ENCODE measurements around the gene ERC1. TPM values are rescaled to one million over a fixed set of nuclear protein-coding genes. Genes with fewer than 3 reads are reported as not detected.

ERC1 gene
- total RNA-seq, 1 experiment from 2014 or later = 11.9 TPM

DNA sequence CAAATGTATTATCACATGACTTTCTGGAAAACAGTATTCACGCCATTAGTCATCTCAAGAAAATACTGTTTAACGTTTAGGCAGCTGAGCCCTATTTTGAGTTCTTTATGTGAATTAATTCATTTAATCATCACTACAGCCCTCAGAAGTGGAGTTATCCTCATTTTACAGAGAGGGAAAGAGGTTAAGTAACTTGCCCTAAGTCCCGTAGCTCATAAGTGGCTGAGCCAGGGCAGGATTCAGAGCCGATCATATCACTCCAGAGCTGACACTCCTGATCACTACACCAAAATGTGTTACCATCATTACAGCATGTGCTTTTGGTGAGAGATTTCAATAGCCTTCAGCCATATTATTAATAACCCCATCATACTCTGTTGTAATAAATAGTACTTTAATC is 392.7 kb downstream of the ERC1 start:
- DNase-seq (ENCODE audit: low read depth) = no peak

DNA sequence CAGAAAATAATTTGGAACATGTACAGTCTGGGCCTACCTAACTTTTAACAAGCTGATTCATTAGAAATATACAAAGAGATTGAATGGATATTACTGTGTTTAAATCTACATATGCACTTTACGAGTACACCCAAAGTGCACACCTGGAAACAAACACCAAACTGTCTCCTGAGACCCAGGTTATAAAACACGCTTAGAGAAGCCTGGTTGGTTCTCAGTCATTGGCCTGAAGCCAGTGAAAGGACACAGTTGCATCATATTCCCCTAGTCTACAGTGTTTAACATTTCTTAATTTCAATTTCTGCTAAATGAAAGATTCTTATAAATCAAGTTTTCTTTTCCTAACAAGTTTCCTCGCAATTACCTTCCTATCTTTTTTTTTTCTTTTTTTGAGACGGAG is 393.9 kb downstream of the ERC1 start:
- no peak for DNase-seq (ENCODE audit: low read depth)

DNA sequence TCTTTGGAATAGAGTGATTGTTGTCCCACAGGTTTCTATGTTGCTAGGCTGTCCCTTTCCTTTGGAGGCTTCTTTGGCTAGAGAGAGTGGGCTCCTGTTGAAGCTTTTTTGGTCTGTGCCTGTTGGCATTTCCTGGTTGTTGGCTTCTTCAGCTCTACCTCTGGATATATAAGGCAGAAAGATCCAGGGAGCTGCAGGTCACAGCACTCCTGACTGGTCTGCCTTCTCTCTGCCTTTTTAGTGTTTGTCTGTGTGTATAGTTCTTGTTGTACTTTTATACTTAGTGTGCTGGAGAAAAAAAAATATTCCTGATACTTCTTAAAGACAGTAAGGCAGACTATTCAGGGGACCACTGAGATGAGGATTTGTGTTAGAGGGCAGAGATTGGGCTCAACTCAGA is 400.7 kb downstream of the ERC1 start:
- peak; percentile 16 for DNase-seq (ENCODE audit: low read depth)

DNA sequence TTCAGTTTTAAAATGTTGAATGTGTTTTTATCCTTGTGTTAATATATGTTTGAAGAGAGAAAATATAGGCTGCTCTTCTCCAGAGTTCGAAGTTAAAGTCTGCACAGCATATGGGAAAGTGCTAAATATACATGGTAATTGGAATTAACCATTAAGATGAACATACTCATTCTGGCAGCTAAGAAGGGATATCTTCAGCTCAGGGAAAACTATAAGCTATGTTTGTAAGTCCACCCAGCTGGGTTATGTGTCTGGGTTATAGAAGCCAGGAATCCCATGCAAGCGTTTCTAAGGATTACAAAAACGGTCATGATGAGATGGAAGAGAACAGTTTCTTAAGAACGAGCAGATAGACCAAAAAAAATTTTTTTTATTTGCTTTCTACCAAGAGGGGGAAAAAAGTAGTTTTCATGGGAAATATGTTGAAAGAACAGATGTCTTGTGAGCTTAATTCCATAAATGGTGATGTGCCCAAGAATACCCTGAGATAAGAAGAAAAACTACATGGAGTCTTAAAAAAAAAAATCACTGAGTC is 404.5 kb downstream of the ERC1 start:
- no peak for DNase-seq (ENCODE audit: low read depth)

DNA sequence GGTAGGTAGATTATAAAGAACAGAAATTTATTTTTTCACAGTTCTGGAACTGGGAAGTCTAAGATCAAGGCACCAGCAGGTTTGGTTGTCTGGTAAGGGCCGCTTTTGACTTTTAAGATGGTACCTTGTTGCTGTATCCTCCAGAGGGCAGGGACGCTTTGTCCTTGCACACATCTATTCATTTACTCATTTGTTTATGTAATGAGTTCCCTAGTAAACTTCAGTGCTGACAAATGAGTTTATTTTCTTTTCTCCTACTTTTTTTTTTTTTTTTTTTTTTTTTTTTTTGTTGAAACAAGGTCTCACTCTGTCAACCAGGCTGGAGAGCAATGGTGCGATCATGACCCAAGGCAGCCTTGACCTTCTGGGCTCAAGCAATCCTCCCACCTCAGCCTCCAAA is 407.6 kb downstream of the ERC1 start:
- DNase-seq (ENCODE audit: low read depth) = peak; percentile 76

DNA sequence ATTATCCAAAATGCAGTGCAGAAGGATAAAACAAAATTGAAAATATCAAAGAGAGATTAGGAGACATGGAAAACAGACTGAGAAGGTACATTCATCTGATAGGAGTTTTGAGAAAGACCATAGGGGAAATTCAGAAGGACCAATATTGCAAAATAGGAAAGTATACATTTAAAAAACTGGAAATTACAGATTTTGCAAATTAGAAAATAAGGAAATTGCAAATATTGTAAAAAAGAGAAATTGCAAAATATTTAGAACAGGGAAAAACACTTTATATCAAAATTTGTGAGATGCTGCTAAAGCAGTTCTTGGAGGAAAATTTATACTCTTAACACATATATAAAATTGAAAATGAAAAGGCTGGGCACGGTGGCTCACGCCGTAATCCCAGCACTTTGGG is 410.9 kb downstream of the ERC1 start:
- no peak for DNase-seq (ENCODE audit: low read depth)

DNA sequence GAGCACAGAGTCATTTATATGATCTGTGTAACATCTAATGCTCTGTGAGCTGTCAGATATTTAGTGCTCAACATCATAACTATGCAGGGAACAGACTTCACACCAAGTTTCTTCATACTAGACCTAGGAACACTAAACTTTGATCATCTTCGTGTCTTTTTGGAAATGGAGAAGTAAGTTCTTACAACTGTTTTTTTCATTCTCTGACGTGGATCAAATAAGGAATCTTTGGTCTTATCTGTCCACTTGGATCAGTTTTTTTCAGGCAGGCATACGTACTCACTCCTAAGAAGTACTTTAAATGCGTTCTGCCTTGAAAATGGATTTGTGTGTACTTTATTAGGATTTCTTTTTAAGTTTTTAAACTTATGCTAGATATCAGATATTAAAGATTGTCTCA is 412.4 kb downstream of the ERC1 start:
- no peak for DNase-seq (ENCODE audit: low read depth)

DNA sequence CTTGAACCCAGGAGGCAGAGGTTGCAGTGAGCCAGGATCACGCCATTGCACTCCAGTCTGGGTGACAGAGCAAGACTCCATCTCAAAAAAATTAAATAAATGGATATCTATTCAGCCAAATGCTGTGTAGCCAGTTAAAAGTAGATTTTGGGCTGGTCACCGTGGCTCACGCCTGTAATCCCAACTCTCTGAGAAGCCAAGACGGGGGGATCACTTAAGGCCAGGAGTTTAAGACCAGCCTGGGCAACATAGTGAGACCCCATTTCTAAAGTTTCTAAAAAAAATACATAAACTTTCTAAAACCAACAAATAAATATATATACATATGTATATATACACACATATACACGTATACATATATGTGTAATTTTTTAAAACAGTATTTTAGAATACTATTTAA is 414.6 kb downstream of the ERC1 start:
- DNase-seq (ENCODE audit: low read depth) = no peak

DNA sequence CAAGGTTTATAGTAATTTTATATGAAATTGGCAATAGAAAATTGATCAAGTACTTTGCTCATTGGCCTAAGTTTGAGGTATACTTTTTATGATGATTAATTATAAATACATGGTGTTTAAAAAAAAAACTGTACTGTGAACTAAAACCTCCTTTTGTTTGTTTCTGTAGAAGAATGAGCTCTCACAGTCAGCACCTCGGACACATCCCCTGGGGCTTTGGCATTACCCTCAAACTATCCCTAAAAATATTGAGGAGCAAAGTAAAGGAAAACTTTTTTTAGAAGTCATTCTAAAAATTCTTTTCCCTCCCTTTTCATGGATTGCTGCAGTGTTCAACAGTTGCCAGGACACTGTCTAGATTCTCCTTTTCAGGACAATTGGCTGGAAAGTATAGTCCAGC is 419.8 kb downstream of the ERC1 start:
- DNase-seq (ENCODE audit: low read depth) = no peak

DNA sequence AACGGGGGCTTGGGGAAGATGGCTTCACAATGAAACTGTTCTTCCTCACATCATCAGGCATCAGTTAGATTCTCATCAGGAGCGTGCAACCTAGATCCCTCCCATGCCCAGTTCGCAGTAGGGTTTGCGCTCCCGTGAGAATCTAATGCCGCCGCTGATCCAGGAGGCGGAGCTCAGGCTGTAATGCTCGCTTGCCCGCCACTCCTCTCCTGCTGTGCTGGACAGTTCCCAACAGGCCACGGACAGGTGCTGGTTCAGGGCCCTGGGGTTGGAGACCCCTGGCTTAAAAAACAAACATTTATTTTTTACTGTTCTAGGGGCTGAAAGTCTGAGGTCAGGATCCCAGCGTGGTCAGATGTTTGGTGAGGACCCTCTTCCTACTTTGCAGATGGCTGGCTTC is 422.9 kb downstream of the ERC1 start:
- DNase-seq (ENCODE audit: low read depth) = no peak

DNA sequence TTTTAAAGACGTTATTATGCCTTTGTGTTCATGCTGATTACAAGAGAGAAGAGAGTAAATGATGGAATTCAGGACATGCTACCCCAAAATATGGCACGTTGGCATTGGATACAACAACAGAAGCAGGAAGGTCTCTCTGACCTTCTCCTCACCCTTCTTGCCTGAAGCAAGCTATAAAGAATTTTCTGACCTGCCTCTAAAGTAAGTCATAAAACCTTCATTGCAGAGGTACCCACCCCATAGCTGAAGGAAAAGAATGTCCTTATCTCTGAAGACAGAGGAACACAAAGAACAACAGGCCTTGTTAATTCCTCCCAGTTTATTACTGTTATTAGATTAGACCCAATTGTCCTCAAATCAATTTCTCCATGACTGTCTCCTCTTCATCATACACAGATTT is 427.1 kb downstream of the ERC1 start:
- DNase-seq (ENCODE audit: low read depth) = peak; percentile 50

DNA sequence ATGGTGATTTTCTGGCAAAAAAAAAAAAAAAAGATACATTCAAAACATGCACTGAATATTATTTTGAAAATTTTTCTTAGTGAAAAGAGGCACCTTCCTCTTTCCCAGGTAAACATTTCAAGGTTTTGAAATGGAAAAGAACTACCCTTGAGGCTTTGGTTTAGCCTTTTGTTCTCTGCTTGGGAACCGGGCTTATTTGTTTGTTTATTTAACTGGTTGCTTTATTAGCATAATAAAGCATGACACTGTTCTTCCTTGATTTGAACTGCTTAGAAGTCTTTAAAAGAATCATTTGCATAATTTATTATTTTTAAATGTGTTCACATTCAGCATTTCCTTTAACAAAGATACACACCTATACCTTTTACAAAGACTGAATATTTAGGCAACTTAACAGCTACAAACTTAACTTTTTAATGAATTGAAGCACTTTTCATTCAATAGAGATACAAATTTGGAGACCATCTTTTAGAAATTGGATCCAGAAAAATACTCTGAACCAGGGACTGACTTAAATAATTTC is 428.9 kb downstream of the ERC1 start:
- no peak for DNase-seq (ENCODE audit: low read depth)

DNA sequence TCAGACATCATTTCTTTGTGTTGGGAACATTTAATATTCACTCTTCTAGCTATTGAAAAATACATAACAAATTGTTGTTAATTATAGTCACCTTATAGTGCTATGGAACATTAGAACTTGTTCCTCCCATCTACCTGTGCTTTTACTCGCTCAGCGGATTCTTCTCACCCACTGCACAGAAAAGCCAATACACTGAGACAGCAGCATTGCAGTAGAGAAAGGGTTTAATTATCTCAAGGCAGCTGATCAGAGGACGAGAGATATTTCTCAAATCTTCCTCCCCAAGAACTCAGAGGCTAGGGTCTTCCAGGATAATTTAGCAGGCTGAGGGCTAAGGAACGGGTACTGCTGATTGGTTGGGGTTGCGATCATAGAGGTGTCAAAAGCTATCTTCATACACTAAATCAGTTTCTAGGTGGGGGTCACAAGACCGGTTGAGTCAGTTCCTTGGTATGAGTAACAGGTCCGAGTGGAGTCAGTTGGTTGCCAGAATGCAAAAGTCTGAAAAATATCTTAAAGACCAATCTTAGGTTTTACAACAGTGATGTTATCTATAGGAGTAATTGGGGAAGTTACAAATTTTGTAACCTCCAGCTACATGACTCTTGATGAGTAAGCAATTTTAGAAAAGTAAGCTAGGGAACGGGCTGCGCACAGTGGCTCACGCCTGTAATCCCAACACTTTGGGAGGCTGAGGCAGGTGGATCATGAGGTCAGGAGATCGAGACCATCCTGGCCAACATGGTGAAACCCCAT is 430.2 kb downstream of the ERC1 start:
- DNase-seq (ENCODE audit: low read depth) = no peak

DNA sequence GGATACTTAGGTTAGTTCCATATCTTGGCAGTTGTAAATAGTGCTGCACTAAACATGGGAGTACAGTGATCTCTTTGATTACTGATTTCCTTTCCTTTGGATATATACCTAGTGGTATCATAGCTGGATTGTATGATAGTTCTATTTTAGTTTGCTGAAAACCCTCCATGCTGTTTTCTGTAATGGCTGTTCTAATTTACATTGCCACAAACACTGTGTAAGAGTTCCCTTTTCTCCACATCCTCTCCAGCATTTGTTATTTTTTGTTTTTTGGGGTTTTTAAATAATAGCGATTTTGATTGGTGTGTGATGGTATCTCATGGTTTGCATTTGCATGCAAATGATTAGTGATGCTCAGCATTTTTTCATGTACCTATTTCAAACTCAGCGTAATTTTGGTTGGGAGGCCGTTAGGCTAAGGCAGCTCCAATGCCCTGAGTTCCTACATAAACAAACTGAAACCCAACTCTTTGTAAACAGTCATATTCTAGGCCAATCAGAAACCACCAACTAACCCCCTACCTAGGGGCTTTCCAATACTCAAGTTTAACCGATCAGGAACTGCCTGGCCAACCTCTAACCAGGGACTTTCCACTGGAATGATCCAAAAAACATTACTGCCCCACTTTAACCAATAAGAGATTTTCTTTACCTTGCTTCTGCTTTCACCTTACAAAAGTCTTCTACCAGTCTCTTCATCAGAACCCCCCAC is 431.7 kb downstream of the ERC1 start:
- DNase-seq (ENCODE audit: low read depth) = no peak

DNA sequence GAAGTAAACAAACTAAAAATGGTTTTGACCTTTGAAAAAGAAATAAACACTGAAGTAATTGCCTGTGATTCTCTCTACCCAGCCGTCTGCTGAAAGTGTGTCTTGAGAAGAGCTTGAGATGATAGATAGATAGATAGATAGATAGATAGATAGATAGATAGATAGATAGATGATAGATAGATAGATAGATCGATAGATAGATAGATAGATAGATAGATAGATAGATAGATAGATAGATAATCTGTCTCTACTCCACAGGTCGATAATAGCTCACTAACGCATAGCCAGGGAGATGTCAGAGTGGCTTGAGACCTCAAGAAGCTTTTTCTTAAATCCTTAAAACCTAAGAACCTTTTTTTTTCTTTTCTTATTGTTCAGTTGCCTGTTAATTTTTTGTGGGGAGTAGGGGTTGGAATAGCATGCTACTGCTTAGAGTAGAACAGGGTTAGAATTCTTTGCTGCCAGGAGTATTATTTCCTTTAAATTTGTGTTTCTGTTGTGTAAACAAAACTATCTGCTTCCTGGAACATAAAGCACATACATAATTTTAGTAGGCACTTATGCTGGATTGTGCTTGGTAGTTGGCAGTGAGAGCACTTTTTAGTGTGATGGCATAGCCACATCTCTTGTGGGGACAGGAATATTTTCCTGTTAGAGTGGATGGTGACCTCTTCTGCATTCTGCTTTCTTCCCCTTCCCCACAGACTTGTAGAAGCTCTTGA is 433.8 kb downstream of the ERC1 start:
- DNase-seq (ENCODE audit: low read depth) = no peak

DNA sequence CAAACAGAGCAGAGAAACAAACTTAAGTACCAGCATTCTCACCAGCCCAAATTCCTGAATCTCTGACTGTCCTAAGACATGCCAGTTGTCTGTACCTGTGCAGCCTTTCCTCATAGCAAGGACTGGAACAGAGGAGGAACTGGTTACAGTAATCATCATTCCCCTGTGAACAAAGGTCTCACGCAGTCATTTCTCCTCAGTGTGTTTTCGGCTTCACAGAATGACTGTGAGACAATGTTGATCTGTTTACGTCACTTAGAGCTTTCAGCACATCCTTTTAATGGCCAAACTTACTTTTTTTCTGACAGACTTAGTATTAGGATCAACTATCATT is 434.3 kb downstream of the ERC1 start:
- DNase-seq (ENCODE audit: low read depth) = no peak

DNA sequence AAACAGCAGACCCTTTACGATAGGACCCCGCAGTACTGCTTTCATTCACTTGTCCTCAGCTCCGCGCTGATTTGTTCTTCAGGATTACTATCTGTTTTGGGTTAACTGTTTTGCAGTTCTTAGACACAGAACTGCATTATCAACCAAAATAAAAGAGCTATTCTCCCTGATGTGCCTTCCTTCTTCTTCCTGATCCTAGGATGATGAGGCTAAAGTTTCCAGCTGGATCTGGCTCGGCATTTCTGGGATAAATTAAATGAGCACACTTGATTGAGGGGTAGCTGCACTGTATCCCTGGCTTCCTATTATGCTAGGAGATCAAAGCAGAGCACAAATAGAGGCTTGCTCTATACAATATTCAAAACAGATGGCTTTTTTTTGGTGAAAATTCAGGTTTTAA is 437.6 kb downstream of the ERC1 start:
- no peak for DNase-seq (ENCODE audit: low read depth)

DNA sequence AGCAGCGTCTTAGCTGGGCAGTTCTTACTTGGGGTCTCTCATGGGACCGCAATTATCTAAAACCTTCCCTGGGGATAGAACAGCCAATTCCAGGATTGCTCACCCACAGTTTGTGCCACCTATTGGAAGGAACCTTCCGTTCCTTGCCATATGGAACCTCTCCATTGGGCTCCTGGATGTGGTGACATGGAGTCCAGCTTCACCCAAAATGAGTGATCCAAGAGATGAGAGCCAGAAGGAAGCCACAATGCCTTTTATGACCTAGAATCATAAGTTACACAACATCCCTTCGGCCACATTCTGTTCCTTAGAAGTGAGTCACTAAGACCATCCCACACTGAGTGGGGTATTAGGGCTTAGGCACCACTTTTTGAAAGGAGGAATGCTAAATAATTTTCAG is 439.0 kb downstream of the ERC1 start:
- peak; percentile 93 for DNase-seq (ENCODE audit: low read depth)

DNA sequence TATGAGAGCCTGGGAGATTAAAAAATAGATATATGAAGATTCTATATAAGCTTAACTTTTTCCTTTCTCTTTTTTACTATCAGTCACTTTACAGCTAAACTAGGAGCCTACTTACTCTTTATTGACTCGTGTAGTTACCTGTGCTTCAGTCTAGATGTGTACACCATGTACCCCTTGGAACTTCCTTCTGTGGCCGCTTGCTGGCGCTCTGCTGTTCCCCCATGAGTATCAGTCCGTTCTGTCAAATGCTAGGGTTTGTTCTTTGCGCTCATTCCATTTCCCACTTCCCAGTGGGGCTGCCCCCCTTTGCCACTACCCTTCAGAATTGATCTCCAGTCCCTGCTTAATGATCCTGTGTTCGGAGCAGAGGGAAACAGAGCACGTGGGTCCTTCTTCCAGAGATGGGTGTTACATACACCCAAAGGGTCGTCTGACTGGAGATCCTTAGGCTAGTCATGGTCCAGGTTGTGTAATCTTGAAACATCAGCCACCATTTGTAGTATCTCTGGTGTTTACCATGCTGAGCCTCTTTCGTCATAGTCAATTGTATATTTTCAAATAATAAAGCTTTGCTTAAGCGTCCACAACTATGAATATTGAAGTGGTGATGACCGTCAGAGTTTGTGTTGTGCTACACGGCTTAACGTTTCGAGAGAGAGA is 443.4 kb downstream of the ERC1 start:
- no peak for DNase-seq (ENCODE audit: low read depth)

DNA sequence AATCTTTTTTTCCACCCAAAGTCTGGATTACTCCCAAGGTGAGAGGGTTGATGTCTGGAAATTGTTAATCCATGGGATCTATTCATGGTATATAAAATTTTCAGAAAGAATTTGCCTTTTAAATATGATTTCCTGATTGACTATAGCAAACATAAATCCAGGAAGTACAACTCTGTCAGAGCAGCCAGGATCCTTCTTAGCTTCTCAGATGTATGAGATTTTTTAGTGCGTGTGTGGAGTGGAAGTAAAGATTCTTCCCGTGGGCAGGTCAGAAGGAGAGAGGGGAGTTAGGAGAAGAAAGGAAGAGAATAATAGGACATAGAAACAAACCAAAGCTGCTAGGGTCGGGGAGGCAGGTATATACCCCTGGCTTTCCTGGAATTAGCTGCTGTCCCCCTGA is 444.0 kb downstream of the ERC1 start:
- DNase-seq (ENCODE audit: low read depth) = no peak

DNA sequence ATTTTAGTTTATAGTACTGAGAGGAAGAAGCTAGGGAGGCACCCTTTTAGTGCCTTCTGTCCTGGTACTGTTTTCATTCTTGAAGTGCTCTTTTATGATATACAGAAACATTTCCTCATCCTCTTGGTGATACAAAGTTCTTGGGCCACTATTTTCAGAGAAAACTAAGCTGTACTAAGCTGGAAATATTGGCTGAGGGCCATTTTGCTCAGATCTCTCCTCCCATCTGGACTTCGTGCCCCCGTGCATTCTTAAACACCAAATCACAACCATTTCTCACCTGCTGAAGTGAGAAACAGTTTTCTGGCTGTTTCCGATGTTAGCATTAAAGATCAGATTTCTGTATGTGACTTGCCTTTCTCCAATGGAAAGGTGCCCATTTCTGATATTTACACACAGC is 444.4 kb downstream of the ERC1 start:
- DNase-seq (ENCODE audit: low read depth) = no peak

DNA sequence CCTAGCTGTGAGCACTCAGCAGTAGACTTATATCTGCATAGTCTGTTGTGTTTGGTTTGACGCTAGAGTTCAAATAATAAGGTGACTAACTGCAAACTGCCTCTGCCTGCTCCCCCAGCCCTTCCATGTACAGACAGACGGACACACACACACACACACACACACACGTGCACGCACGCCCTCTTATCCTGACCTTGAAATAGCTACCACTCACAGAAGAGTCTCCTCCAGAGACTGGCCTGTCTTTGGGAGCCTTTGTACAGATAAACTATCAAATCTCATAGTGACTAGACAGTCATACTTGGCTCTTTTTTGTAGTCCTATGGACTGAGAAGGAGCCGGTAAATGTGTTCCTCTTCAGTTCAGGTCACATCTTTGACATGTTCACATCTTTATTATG is 445.0 kb downstream of the ERC1 start:
- DNase-seq (ENCODE audit: low read depth) = no peak

Measured in M059J (cell line).